GM21528 (cell line): ENCODE results near the gene TMEM247.

Source experiments
- ATAC-seq: cut with Tn5 transposase; IDR thresholded peaks from one replicate; pipeline ENCODE4 v1.9.1; 2021; ENCODE audit warnings: mild to moderate bottlenecking, moderate library complexity; ENCODE audit not compliant: unreplicated experiment, low FRiP score

TMEM247 gene

GRCh38 chr2:46487667-46488335 lies 8.4 kb downstream of the TMEM247 start:
- no peak for ATAC-seq

GRCh38 chr2:46488389-46488788 lies 9.0 kb downstream of the TMEM247 start:
- ATAC-seq, result no peak

- ATAC-seq, result no peak
These were observed 10.2 kb downstream of the TMEM247 start for GRCh38 chr2:46489423-46490174.

GRCh38 chr2:46490521-46491141 lies 11.3 kb downstream of the TMEM247 start:
- ATAC-seq, result peak; percentile 49

- ATAC-seq, result no peak
These were observed 12.9 kb downstream of the TMEM247 start for GRCh38 chr2:46492301-46492700.

GRCh38 chr2:46493241-46493970 lies 14.0 kb downstream of the TMEM247 start:
- peak; percentile 77 for ATAC-seq

- ATAC-seq, result no peak
These were observed 14.5 kb downstream of the TMEM247 start for GRCh38 chr2:46493971-46494250.

- no peak for ATAC-seq
These were observed 15.2 kb downstream of the TMEM247 start for GRCh38 chr2:46494596-46494995.

- ATAC-seq, result no peak
These were observed 16.1 kb downstream of the TMEM247 start for GRCh38 chr2:46495231-46496030.

GRCh38 chr2:46497766-46498165 lies 18.4 kb downstream of the TMEM247 start:
- no peak for ATAC-seq

GRCh38 chr2:46498681-46499080 lies 19.3 kb downstream of the TMEM247 start:
- ATAC-seq, result no peak

GRCh38 chr2:46499392-46499785 lies 20.0 kb downstream of the TMEM247 start:
- ATAC-seq, result no peak

- ATAC-seq, result no peak
These were observed 21.4 kb downstream of the TMEM247 start for GRCh38 chr2:46500801-46501200.

GRCh38 chr2:46502291-46502885 lies 23.0 kb downstream of the TMEM247 start:
- ATAC-seq, result no peak

- ATAC-seq, result no peak
These were observed 24.3 kb downstream of the TMEM247 start for GRCh38 chr2:46503686-46504085.

- ATAC-seq, result no peak
These were observed 24.9 kb downstream of the TMEM247 start for GRCh38 chr2:46504221-46504620.

- ATAC-seq, result no peak
These were observed 25.5 kb downstream of the TMEM247 start for GRCh38 chr2:46504685-46505471.

- no peak for ATAC-seq
These were observed 26.1 kb downstream of the TMEM247 start for GRCh38 chr2:46505472-46505783.

GRCh38 chr2:46506131-46506706 lies 26.9 kb downstream of the TMEM247 start:
- no peak for ATAC-seq
